ENCODE data around the gene ACER2. TPM values are rescaled to one million over a fixed set of nuclear protein-coding genes. Genes with fewer than 3 reads are reported as not detected.
A peak's percentile ranks its signal among the peaks of the same experiment; 100 is the strongest.

Gene ACER2
- total RNA-seq (1.2 TPM), polyA plus RNA-seq (ENCODE audit: insufficient read depth in 1 of 8, insufficient read length in 8 of 8, low replicate concordance in 1 of 8) (1 to 10 TPM in 6 of 8 donors, under 1 TPM in 2; 0.83 to 1.4 (median 1.1) TPM)
- long read RNA-seq, donor 1, result 0 reads
- long read RNA-seq, donor 2, result 0 reads
- long read RNA-seq, donor 3, result 0 reads
- long read RNA-seq, donor 4, result 0 reads
- long read RNA-seq, donor 5, partial matches to known transcripts, result 0 of 1 reads
- long read RNA-seq, donor 5, other reads (novel, unspliced or antisense), result 0 of 1 reads
- long read RNA-seq, donor 6, partial matches to known transcripts, result 0 of 1 reads
- long read RNA-seq, donor 6, other reads (novel, unspliced or antisense), result 0 of 1 reads
- long read RNA-seq, donor 7, result 0 reads
- long read RNA-seq, donor 8, result 0 reads
- long read RNA-seq, donor 9, result 0 reads
- long read RNA-seq, donor 10, result 0 reads
- long read RNA-seq, donor 11, result 0 reads

DNA sequence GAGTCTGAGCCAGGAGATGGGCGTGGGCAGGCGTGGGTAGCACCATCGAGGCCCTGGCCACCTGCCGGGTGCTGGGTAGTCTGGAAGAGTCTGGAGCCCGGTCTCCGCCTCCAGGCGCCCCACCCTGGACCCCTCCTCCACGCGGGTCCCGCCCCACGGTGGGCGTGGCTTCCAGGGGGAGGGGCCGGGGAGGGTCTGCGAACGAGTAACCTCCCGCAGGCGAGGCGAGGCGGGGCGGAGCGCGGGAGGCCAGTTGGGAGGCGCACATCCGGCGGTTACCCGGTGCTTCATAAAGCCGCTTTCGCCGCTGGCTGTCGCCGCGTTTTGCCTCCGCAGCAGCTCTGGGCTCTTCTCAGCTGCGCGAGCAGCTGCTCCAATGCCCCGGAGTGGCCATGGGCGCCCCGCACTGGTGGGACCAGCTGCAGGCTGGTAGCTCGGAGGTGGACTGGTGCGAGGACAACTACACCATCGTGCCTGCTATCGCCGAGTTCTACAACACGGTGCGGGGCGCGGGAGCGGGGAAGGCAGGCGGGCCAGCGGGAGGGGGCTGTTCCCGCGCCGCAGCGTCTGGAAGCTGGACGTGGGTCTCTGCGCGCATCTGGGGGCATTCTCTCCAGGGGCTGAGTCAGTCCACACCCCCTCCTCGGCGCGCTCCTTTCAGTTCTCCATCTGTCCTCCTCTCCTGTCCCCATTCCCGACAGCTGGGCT is at the start of gene ACER2:
Gene ACER2, plus strand, starts transcription at position 317 of the 708 bp plus-strand sequence. Its CDS starts 76 bp downstream, at position 393.
- peak; percentile 96 for DNase-seq
- peaks cover 13% of the 10 kb centered on the region for H3K4me1 ChIP-seq (ENCODE audit: control insufficient read depth, insufficient read depth, low read length)
- peak within 1 kb of the TSS; percentile 83 for H3K27ac ChIP-seq (ENCODE audit: low read length)
- under 1% methylated on average over 54 of the region's 61 CpGs for WGBS (ENCODE audit: insufficient coverage)
- peak within 1 kb of the TSS; percentile 74 for H3K4me3 ChIP-seq (ENCODE audit: low read length)
- H3K36me3 ChIP-seq (ENCODE audit: control insufficient read depth, insufficient read depth, low read length), result no peaks in the 10 kb centered on the region
- H3K9me3 ChIP-seq (replicated peaks; ENCODE audit: control insufficient read depth, low read depth, low read length), result no peaks in the 10 kb centered on the region
- H3K27me3 ChIP-seq (ENCODE audit: control insufficient read depth, insufficient read depth, low read length), result no peaks in the 10 kb centered on the region

GRCh38 chr9:19369107-19369506 is 39.7 kb upstream of the ACER2 start:
- no peaks in the 10 kb centered on the region for H3K9me3 ChIP-seq (replicated peaks; ENCODE audit: control insufficient read depth, low read depth, low read length)
- no peaks in the 10 kb centered on the region for H3K27me3 ChIP-seq (ENCODE audit: control insufficient read depth, insufficient read depth, low read length)
- H3K4me3 ChIP-seq (ENCODE audit: low read length), result no peak overlapping the region
- H3K4me1 ChIP-seq (ENCODE audit: control insufficient read depth, insufficient read depth, low read length), result no peaks in the 10 kb centered on the region
- 100% methylated on average over 1 of the region's 2 CpGs for WGBS (ENCODE audit: insufficient coverage)
- DNase-seq, result no peak
- H3K36me3 ChIP-seq (ENCODE audit: control insufficient read depth, insufficient read depth, low read length), result peaks cover 20% of the 10 kb centered on the region
- no peak overlapping the region for H3K27ac ChIP-seq (ENCODE audit: low read length)

GRCh38 chr9:19371942-19372341 is 36.9 kb upstream of the ACER2 start:
- Histone ChIP-seq H3K36me3 (ENCODE audit: control insufficient read depth, insufficient read depth, low read length) (peaks cover 39% of the 10 kb centered on the region), H3K27me3 (ENCODE audit: control insufficient read depth, insufficient read depth, low read length) (no peaks in the 10 kb centered on the region), H3K9me3 (replicated peaks; ENCODE audit: control insufficient read depth, low read depth, low read length) (no peaks in the 10 kb centered on the region), H3K4me3 (ENCODE audit: low read length) (no peak overlapping the region), H3K27ac (ENCODE audit: low read length) (no peak overlapping the region), H3K4me1 (ENCODE audit: control insufficient read depth, insufficient read depth, low read length) (no peaks in the 10 kb centered on the region)
- WGBS (ENCODE audit: insufficient coverage), result 42% methylated on average over 2 of the region's 5 CpGs
- DNase-seq, result no peak

- peaks cover 45% of the 10 kb centered on the region for H3K36me3 ChIP-seq (ENCODE audit: control insufficient read depth, insufficient read depth, low read length)
- H3K27ac ChIP-seq (ENCODE audit: low read length), result no peak overlapping the region
- H3K9me3 ChIP-seq (replicated peaks; ENCODE audit: control insufficient read depth, low read depth, low read length), result no peaks in the 10 kb centered on the region
- H3K4me1 ChIP-seq (ENCODE audit: control insufficient read depth, insufficient read depth, low read length), result no peaks in the 10 kb centered on the region
- DNase-seq, result no peak
- H3K27me3 ChIP-seq (ENCODE audit: control insufficient read depth, insufficient read depth, low read length), result no peaks in the 10 kb centered on the region
- H3K4me3 ChIP-seq (ENCODE audit: low read length), result no peak overlapping the region
- WGBS (ENCODE audit: insufficient coverage), result 96% methylated on average over 3 of the region's 8 CpGs
These were observed 36.2 kb upstream of the ACER2 start for GRCh38 chr9:19372567-19372966.

DNA sequence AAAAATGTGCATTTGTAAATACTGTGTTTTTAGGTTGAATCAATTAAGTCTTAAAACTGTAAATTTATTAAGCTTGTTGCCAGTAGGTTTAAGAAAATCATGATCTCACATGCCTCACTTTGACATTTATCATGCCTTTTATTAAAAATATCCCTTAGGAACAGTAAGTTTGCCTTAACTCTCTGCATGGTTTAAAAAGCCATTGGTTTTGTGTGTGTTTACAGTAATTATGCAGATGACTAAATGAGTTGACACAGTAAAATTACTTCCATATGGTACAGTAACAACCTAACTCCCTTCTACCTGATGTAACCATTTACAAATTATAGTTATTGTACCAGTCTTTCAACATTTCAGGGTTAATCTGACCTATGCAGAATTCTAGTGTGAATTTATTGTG is 35.3 kb upstream of the ACER2 start:
- Histone ChIP-seq H3K9me3 (replicated peaks; ENCODE audit: control insufficient read depth, low read depth, low read length) (no peaks in the 10 kb centered on the region), H3K4me1 (ENCODE audit: control insufficient read depth, insufficient read depth, low read length) (peaks cover 3% of the 10 kb centered on the region), H3K27ac (ENCODE audit: low read length) (no peak overlapping the region), H3K36me3 (ENCODE audit: control insufficient read depth, insufficient read depth, low read length) (peaks cover 50% of the 10 kb centered on the region), H3K4me3 (ENCODE audit: low read length) (no peak overlapping the region), H3K27me3 (ENCODE audit: control insufficient read depth, insufficient read depth, low read length) (no peaks in the 10 kb centered on the region)
- DNase-seq, result no peak

GRCh38 chr9:19375538-19375937 is 33.3 kb upstream of the ACER2 start:
- Histone ChIP-seq H3K27me3 (ENCODE audit: control insufficient read depth, insufficient read depth, low read length) (no peaks in the 10 kb centered on the region), H3K4me1 (ENCODE audit: control insufficient read depth, insufficient read depth, low read length) (peaks cover 5% of the 10 kb centered on the region), H3K27ac (ENCODE audit: low read length) (no peak overlapping the region), H3K9me3 (replicated peaks; ENCODE audit: control insufficient read depth, low read depth, low read length) (no peaks in the 10 kb centered on the region), H3K4me3 (ENCODE audit: low read length) (no peak overlapping the region), H3K36me3 (ENCODE audit: control insufficient read depth, insufficient read depth, low read length) (peaks cover 41% of the 10 kb centered on the region)
- no peak for DNase-seq

GRCh38 chr9:19376931-19377330 is 31.9 kb upstream of the ACER2 start:
- no peak for DNase-seq
- Histone ChIP-seq H3K9me3 (replicated peaks; ENCODE audit: control insufficient read depth, low read depth, low read length) (no peaks in the 10 kb centered on the region), H3K27me3 (ENCODE audit: control insufficient read depth, insufficient read depth, low read length) (no peaks in the 10 kb centered on the region), H3K36me3 (ENCODE audit: control insufficient read depth, insufficient read depth, low read length) (peaks cover 41% of the 10 kb centered on the region), H3K27ac (ENCODE audit: low read length) (no peak overlapping the region), H3K4me1 (ENCODE audit: control insufficient read depth, insufficient read depth, low read length) (peaks cover 5% of the 10 kb centered on the region), H3K4me3 (ENCODE audit: low read length) (no peak overlapping the region)
- WGBS (ENCODE audit: insufficient coverage), result no CpG with 5 or more reads among the region's 2 CpGs

DNA sequence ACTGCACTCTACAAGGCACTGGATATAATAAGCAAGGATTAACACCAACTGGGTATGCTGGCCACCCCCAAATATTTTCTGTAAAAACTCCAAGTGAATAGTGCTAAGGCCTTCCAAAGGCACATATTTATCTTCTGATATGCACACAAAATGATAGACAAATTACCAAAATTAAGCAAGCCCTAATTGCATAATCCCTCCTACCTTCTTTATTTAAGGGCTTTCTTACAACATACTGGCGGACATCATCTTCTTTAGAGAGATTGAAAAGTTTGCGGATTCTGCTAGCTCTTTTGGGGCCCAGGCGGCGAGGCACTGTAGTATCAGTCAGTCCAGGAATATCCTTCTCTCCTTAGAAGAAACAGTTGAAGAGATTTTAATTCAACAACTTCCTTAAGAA is 30.6 kb upstream of the ACER2 start:
- H3K27me3 ChIP-seq (ENCODE audit: control insufficient read depth, insufficient read depth, low read length), result no peaks in the 10 kb centered on the region
- H3K36me3 ChIP-seq (ENCODE audit: control insufficient read depth, insufficient read depth, low read length), result peaks cover 39% of the 10 kb centered on the region
- H3K4me3 ChIP-seq (ENCODE audit: low read length), result no peak overlapping the region
- H3K9me3 ChIP-seq (replicated peaks; ENCODE audit: control insufficient read depth, low read depth, low read length), result no peaks in the 10 kb centered on the region
- peaks cover 5% of the 10 kb centered on the region for H3K4me1 ChIP-seq (ENCODE audit: control insufficient read depth, insufficient read depth, low read length)
- no CpG with 5 or more reads among the region's 4 CpGs for WGBS (ENCODE audit: insufficient coverage)
- no peak overlapping the region for H3K27ac ChIP-seq (ENCODE audit: low read length)
- no peak for DNase-seq

GRCh38 chr9:19378647-19379046 is 30.2 kb upstream of the ACER2 start:
- peaks cover 5% of the 10 kb centered on the region for H3K4me1 ChIP-seq (ENCODE audit: control insufficient read depth, insufficient read depth, low read length)
- 67% methylated on average over 2 of the region's 7 CpGs for WGBS (ENCODE audit: insufficient coverage)
- peak overlapping the region; percentile 50 for H3K4me3 ChIP-seq (ENCODE audit: low read length)
- DNase-seq, result no peak
- H3K27ac ChIP-seq (ENCODE audit: low read length), result no peak overlapping the region
- H3K9me3 ChIP-seq (replicated peaks; ENCODE audit: control insufficient read depth, low read depth, low read length), result no peaks in the 10 kb centered on the region
- H3K27me3 ChIP-seq (ENCODE audit: control insufficient read depth, insufficient read depth, low read length), result no peaks in the 10 kb centered on the region
- peaks cover 39% of the 10 kb centered on the region for H3K36me3 ChIP-seq (ENCODE audit: control insufficient read depth, insufficient read depth, low read length)

DNA sequence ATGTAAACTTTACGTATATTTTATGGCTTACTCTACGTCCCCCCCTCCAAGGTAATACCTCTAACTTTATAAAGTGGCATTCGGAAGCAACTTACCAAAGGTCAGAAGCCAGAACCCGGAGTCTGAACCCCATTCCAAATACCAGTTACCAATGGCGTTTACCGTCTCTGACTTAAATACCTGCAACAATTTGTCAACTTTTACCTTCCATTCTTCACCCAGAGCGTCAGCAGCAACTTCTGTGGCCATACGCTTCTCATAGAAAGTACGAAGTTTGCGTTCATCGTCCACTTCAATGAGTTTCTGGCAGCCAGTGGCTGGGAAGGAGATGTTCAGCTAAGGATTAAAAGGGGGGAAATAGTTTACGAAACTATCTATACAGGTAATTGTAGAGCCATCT is 29.5 kb upstream of the ACER2 start:
- peaks cover 5% of the 10 kb centered on the region for H3K4me1 ChIP-seq (ENCODE audit: control insufficient read depth, insufficient read depth, low read length)
- no peak for DNase-seq
- peak overlapping the region; percentile 50 for H3K4me3 ChIP-seq (ENCODE audit: low read length)
- 0% methylated on average over 2 of the region's 12 CpGs for WGBS (ENCODE audit: insufficient coverage)
- peaks cover 39% of the 10 kb centered on the region for H3K36me3 ChIP-seq (ENCODE audit: control insufficient read depth, insufficient read depth, low read length)
- no peaks in the 10 kb centered on the region for H3K27me3 ChIP-seq (ENCODE audit: control insufficient read depth, insufficient read depth, low read length)
- no peaks in the 10 kb centered on the region for H3K9me3 ChIP-seq (replicated peaks; ENCODE audit: control insufficient read depth, low read depth, low read length)
- H3K27ac ChIP-seq (ENCODE audit: low read length), result peak overlapping the region; percentile 88

Data from muscle of leg (tissue), 16 donors.